Amniotic epithelial cell (primary cell): Measurements from ENCODE around the gene HOXC11.

Source experiments
- DNase-seq: peaks from one replicate; pipeline ENCODE4 v3.0.0-alpha.2; 2010; ENCODE audit warnings: low read depth

HOXC11 gene

DNA sequence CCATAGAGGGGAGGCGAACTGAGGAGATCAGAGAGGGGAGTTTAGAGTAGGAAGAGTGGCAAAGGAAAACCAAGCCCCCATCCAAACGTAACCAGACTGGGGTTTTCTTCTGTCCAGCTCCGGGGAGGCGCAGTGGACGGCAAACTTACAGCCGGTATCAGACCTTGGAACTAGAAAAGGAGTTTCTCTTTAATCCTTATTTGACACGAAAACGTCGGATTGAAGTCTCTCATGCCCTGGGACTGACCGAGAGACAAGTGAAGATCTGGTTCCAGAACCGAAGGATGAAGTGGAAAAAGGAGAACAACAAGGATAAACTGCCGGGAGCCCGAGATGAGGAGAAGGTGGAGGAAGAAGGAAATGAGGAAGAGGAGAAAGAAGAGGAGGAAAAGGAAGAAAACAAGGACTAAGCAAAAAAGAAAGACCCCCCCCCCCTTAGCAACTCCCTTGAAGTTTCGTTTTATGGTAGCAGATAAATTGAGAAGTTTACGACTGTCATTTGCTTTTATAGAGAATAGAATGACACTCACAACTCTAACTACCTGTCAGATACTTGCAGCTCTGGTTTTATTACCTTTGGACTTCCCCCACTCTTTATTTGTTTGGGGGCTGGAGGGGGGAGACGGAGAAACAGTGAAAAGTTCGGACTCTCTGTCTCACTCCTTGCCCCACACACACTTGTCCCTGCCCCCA lies 38.2 kb downstream of the HOXC11 start:
- DNase-seq: no peak

DNA sequence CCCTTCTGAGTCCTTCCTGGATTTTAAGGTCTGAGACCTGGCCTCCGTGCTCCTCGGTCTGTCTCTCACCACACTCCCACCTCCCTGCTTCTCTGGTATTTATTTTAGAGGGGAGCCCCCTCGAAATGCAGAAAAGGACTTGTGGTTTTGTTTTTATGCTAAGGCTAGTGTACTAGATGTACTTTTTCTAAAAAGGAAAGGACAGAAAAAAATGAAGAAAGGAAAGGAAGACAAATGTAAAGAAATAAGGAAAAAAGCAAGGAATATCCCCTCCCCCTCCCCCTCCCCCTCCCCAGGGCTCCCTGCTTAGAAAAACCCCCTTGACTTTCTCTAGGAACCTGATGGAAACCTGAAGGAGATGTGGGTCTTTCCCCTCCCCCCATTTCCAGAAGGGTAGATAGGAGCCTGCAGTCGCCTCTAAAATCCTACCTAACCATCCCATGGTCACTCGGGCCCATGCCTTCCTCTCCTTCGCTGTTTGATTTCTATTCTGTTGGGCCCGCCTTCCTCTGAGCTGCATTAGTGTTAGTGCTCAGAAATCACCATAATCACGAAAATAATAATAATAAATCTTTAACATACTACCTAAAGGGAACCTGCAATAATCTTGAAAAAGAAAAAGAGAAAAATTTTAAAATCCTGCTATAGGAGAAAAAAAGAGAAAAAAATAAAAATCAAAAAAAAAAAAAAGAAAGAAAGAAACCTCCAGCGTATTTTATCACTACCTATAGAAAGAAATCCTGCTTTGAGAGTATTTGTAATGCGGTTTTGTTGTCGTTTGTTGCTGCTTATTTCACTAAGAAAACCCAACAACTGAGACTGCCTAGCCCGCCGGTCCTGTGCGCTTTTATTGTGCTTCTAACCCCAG lies 39.0 kb downstream of the HOXC11 start:
- no peak for DNase-seq

DNA sequence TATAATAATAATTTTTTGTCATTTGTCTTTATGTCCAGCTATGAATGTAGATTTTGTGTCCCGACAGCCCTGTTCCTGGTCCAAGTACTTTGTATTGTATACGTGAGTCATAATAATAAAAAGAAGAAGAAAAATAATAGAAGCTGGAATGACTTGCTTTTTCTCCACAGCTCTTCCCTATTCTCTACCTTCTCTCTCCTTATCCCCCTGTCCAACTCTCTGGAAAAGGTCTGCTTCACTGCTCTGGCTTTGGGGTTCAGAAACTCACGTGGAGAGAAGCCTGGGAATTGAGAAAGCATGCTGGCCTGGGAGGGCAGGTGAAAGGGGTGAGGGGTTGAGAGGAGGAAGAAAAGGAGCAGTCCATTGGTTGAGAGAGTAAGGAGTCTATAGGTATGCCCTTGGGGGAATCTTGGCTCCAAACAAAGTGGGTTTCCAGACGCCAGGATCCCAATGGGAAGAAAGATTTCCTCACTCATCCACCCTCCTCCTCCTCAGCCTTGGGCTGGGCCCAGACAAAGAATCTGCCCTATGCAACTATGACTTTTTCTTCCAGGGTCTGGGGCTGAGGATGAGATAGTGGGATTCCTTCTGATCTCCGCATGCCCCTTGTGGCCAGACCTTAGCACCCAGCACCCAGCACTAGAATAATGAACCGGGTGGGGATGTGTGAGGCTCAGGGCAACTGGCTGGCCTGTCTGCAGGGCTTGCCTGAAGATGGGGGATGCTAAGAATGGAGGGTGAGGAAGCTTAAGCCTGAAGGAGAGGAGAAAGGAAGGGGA lies 39.9 kb downstream of the HOXC11 start:
- peak; percentile 60 for DNase-seq

DNA sequence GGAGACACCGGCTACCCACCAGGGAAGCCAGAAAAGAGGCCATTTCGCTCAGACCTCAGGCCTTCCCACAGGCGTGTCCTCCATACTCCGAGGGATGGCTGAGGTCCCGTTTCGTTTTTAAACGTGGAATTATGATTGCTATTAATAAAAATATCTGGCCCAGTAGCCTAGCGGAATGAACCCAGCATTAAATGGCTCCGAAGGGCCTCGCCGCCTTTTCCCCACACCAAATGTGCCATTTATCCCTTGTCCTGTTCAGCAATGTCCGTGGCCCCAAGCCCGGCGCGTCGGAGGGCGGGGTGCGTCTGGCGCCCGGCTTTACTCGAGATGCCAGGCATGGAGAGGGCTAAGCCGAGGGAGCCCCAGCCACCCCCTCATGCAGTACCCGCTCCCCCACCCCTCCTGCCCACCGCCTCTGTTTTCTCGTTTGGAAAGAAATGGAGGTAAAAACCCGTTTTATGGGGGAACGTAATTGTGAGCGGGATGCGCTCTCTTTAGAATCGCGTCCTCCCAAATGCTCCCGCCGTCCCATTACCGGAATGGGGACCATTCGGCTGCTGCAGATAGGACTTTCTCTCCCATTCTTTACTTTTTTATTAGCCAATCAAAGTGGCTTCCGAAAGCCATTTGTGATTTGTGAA lies 41.6 kb downstream of the HOXC11 start:
- DNase-seq: no peak

DNA sequence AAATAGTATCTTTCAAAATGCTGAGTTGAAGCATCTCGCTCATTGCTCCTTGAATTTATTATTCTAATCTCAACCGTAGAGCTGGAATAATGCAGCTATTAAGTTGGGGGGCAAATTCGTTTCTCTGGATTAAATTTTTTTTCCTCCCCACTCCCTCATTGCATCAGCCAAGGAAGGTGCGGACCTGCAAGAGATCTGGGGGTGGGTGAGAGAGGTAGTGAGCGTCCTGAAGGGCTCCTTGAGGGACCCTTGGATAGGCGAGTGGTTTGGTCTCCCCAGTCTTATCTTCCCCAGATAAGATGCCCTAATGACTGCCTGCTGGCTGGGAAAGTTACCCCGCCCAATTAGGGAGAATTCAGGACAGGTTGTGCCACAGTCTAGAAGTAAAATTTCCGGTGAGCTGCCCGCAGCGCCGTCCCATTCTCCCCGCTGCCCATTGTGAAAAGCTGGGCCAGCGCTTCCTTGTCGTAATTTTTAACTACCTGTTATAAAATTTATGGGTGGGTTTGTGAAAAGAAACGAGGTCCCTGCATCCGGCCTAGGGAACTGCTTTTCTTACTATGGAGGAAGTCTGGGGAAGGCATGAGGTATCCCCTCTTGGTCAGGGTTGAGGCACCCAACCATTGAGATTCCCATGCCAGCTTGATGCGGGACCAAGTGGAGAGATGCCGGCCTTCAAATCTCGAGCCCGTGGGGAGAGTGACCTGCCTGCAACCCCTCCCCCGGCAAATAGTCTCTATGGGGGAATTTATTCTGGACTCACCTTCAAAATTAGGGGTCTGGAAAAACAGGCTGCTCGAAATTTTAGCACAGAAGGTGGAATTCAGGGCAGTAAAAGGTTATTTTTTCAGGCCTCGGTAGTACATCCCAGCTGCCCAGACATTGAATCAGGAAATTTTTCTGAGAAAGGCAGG lies 42.3 kb downstream of the HOXC11 start:
- DNase-seq: no peak

DNA sequence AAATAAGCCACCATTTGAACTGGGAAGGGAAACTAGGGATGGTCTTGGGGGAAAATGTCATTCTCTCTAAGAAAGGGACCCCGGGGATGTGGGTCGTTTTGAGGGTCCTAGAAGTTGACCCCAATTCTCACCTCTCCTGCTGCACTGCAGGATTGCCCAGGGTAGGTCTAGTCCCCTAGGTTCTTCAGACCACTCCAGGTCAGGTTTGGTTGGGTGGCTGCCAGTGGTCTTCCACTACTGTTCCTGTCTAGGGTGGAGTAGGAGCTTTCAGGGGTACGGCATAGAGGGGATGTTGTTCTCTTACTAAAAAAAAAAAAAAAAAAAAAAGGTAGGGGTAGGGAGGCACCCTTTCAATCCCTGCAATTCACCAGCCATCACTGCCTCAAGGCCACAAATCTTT lies 43.1 kb downstream of the HOXC11 start:
- no peak for DNase-seq

DNA sequence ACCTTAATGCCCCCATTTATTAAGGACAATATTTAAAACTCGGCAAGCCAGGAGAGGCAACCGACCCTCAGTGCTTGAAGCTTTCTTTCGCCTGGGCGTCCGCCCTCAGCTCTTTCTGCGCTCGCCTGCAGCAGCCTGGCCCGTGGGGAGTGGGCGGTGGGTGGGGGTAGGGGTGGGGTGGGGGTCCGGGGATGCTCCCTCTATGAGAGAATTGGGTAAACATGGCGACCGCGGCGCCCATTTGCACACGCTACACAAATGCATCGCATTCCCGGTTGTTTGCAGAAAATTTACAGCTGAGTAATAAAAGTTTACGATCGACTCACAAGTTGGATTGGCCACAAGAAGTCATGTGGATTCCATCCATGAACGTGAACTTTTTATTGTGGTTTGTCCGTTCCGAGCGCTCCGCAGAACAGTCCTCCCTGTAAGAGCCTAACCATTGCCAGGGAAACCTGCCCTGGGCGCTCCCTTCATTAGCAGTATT lies 43.6 kb downstream of the HOXC11 start:
- peak; percentile 94 for DNase-seq

DNA sequence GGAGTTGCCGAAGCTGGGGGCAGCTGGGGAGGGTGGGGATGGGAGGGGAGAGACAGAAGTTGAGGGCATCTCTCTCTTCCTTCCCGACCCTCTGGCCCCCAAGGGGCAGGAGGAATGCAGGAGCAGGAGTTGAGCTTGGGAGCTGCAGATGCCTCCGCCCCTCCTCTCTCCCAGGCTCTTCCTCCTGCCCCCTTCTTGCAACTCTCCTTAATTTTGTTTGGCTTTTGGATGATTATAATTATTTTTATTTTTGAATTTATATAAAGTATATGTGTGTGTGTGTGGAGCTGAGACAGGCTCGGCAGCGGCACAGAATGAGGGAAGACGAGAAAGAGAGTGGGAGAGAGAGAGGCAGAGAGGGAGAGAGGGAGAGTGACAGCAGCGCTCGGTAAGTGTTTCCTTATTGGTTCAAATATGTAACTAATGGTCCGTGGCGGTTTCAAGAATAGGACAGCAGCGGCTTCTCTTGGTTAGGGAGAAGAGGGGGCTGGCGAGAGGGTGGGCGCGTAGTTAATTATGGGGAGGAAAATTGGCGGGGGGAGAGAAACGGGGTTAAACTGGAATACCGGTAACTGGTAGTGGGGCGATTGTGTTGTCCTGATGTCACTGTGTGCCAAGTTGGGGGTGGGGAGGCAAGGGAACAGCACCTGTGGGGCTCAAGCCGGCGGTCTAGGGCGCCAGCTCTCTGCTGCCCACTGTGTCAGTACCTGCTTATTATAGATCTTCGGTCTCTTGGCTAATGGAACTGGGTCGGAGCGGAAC lies 44.3 kb downstream of the HOXC11 start:
- no peak for DNase-seq

DNA sequence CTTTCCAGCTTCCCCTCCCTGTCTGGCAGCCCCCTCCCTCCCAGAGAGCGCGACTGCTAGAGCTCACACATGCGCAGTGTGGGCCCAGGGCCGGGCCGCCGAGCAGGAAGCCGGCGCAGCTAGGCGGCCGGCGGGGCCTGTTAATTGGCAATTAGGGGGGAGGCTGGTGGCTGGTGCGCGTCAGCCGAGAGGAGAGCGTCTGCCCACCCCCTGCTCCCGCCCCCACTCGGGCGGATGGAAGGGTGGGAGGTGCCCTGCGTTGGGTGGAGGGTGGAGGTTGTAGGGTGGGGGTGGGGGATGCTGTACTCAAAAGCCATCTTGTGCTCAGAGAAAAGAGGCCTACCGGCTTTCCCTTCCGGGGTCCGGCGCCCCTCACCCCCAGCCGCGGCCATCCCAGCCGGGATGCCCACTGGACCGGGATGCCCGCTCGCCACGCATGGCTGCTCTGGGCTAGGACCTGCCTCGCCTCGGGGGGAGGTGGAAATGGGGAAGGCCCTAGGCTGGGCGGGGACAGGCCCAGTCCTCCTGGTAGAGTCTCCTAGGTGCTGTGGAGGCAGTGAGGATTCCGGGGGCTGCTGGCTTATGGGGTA lies 45.0 kb downstream of the HOXC11 start:
- peak; percentile 95 for DNase-seq

DNA sequence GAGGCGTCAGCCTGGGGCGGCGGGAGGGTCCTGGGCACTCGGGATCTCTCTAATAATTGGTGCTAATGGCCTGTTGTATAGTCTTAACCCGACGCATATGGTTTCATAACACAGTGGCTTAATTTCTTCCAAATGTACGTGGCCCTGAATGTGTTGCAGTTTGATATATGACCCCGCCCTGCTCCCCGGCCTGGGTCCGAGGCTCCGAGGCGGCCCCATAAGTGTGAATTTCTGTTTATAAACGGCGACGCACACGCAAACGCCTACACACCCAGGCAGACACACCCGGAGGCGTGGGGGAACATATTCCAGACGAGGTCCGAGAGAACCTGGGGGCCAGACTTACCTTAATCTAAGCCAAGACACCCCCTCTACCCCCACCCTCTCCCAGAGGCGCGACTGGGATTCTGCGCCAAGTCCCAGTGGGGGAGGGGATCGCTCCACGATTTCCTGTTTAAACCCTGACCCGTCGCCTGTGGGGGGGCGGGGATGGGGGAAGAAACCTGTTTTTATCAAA lies 45.6 kb downstream of the HOXC11 start:
- DNase-seq: peak; percentile 61

DNA sequence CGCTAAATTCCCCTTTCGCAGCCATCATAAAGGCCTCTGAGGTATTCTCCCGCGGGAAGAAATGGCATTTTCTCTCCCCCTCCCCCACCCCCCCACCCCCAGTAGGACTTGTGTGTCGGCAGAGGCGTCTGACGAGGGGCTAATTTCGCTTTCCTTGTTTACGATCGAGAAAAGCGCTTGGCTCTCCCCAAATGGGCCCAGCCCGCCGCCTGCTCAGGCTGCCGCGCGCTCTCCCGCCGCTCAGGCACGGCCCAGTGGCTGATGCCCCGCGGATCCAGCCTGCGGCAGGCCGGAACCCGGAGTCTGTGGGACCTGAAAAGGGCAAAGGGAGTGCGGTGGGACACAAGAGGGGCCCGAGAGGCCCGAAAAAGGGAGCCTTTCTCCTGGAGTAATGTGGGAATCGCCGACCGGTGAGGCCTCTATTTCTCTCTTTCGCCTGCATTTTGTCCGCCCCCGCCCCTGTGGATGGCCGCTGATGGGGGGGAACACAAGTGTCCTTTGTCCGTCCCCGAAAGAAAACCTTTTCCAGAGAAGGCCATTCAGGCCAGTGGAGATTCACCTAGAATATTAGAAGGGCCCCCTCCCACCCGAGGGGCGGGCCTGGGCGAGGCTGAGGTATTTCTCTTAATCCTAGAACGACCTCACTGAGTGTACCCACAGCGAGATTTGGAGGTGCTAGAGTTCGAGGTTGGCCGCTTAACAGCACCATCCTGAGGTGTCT lies 46.3 kb downstream of the HOXC11 start:
- DNase-seq: no peak

DNA sequence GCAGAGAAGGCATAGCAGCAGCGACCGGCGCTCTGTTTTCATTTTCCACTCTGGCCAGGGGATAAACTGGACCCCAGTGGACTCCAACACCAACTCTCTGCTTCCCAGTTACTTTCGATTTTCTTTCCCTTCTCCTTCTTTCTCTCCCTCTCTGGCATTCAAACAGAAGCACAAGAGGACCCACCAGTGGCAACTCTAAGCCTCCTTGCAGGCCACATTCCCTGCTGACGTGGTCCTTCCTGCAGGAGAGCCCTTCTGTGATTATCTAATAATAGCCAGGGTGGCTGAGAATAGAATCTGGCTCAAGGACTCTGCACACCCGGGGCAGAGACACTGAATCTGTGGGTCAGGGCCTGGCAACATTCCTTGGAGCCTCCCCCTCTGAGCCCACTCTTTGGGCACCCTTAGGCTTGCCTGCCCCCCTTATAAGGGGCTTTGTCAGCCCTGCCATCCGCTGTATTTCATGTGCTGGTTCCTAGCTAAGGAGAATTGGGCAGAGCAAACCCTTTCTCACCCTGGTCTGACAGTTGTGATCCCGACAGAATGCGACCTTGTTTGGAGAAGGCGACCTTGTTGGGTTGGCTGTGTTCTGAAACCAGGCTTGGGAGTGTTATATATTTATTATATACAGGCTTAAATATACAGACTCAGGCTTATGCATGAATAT lies 47.1 kb downstream of the HOXC11 start:
- peak; percentile 70 for DNase-seq

DNA sequence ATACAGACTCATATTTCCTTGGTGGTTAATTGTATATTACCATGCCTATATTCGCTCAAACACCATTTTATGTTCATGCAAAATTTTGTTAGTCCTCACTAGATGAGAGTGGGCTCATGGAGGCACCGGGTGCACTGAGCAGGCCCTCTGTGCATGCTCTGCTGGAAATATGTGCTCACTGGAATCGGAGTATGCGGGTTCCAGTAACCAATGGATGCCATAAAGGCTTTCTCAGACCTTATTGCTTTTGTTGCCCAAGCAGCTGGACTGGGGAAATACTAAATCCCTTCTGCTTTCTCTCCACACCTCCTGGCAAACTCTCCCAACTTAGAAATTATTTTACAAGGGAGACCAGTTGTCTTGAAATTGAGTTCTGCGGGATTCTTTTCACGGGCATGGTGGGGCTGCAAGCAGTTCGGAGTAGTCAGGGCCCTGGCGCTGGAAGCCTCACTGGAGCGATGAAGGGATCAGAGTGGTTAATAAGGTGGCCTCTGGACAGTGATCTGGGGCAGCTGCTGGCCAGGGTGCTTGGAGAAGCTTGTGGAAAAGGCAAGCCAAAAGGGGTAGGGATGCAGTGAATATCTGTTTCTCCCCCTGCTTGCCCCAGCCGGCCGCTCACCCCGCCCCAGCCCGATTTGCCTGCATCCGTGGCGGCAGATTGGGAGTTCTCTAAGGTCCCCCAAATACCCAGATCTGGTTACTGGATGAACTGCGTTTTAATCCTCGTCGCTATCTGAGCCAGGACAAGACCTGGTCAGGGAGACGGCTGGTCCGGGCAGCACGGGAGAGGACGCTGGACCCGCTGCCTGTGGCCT lies 47.9 kb downstream of the HOXC11 start:
- no peak for DNase-seq

DNA sequence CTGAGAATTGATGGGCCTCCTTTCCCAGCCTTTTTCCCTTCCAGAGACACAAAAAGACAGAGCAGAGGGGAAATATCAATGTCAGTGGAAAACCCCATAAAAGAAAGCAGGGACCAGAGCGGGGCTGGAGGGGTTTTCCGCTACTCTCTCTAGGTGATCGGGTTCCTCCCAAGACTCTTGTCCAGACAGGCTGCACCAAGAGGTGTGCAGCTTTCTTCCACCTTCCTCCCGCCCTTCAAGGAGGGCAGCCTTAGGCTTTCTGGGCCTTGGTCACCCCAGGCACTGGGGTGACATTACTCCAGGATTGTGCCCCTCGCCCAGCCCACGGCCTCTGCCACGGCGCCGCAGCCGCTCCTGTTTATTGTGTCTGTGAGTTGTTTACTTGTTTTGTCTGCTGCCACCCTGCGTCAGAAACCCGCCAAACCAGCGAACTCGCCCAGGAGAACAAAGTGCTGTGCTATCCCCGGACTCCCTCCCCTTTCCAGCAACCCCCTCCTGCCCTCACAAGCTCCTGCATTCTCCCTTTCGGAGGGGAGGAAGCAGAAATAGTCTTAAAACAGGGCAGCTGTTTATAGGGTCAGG lies 48.6 kb downstream of the HOXC11 start:
- peak; percentile 66 for DNase-seq

DNA sequence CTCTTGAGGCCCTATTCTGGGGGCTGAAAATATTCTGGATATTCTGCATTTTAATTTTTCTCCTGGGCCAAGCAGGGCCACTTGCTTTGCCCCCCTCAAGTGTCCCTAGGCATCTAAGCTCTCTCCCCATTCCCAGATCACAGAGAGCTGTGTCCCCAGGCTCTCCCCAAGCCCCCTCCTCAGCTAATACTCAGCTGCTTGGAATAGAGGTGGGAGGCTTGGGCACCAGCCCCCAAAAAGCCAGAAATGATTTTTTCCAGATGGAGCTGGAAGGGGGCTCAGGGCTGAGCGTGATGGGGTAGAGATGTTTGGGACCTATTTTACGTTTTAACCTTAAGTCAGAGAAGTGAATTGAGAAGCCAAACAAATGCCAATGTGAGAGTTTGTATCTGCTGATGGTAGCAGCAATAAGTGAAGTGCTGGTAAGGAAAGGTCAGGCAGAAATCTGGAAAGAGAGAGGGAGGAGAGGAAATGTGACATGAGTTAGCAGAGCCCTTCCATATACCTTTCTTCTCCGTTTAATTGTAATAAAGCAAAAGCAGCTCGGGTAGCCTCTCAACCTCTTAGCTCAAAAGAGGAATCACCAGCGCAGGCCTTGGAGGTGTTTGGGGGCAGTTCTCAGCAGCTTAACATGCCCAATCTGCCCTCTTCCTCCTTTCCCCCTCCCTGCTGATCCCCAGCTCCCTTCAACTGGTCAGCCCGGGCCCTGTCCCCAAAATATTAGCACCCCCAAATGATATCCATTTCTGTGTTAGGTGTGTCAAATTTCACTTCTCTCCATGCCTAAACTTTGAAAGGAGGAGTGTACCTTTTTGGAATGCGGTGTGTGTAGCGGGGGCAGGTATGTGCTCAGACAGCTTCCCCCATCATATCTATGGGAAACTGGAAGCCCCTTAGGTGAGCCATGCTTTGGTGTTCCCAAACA lies 50.3 kb downstream of the HOXC11 start:
- DNase-seq: no peak

DNA sequence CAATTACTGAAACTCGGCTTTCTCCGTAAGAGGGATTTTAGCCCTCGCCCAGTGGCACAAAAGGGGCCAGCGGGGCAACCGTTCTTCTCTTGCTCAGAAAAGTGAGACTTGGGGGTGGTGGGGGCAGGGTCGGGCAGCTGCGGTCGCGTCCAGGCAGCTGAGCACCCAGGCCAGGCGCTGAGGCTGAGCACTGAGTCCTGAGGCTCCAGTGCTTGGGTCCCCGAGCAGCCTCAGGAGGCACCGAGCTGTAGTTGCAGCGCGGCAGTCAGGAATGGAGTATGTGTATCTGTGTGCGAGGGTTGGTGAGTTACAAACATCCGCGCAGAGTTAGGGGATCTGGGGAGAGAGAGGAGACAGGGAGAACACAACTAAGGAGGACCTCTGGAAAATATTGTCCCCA lies 51.2 kb downstream of the HOXC11 start:
- DNase-seq: no peak
